Osteoblast (primary cell): ENCODE results near the gene SESN3. TPM values are rescaled to one million over a fixed set of nuclear protein-coding genes. Genes with fewer than 3 reads are reported as not detected.

Experiments
- DNase-seq: peaks from one replicate; pipeline ENCODE4 v3.0.0; 2011; ENCODE audit warnings: low spot score, mixed read lengths; ENCODE audit not compliant: insufficient read length; ENCODE audit errors: missing footprints
- H2AFZ ChIP-seq: 2 replicates; pipeline ENCODE4 v1.6.0; 2011; ENCODE audit warnings: mild to moderate bottlenecking, low read length
- H3K27ac ChIP-seq: 2 replicates; pipeline ENCODE4 v1.5.1; 2011; ENCODE audit warnings: mild to moderate bottlenecking, low read depth, low read length, moderate library complexity
- H3K27me3 ChIP-seq: 2 replicates; pipeline ENCODE4 v1.6.0; 2012; ENCODE audit warnings: mild to moderate bottlenecking, control low read depth, inconsistent platforms, low read length, moderate library complexity; ENCODE audit not compliant: insufficient read depth
- H3K36me3 ChIP-seq: 2 replicates; pipeline ENCODE4 v1.5.1; 2011; ENCODE audit warnings: mild to moderate bottlenecking, low read length, control low read depth, moderate library complexity; ENCODE audit not compliant: insufficient read depth
- H3K4me1 ChIP-seq: 2 replicates; pipeline ENCODE4 v1.5.1; 2011; ENCODE audit warnings: mild to moderate bottlenecking, low read length, control low read depth, moderate library complexity; ENCODE audit not compliant: insufficient read depth
- H3K4me2 ChIP-seq: 2 replicates; pipeline ENCODE4 v1.6.0; 2011; ENCODE audit warnings: mild to moderate bottlenecking, low read length; ENCODE audit not compliant: insufficient read depth
- H3K4me3 ChIP-seq: fragments of 200-600 bp; sonication (generic); 3 replicates; pipeline ENCODE4 v1.5.1; 2012; ENCODE audit warnings: mild to moderate bottlenecking, low read length, inconsistent platforms; ENCODE audit not compliant: insufficient read depth
- H3K79me2 ChIP-seq: 2 replicates; pipeline ENCODE4 v1.6.0; 2012; ENCODE audit warnings: mild to moderate bottlenecking, low read length, control low read depth, inconsistent platforms; ENCODE audit not compliant: insufficient read depth
- H3K9me3 ChIP-seq: 2 replicates; pipeline ENCODE4 v1.5.1; 2011; ENCODE audit warnings: low read depth, low read length, control low read depth
- H4K20me1 ChIP-seq: 2 replicates; pipeline ENCODE4 v1.6.0; 2012; ENCODE audit warnings: mild to moderate bottlenecking, low read length, control low read depth; ENCODE audit not compliant: insufficient read depth
- CTCF ChIP-seq: IDR thresholded peaks from 2 replicates; pipeline ENCODE4 v1.5.1; 2011; ENCODE audit warnings: mild to moderate bottlenecking, low read depth, low read length, moderate library complexity; ENCODE audit errors: extremely low read depth
- total RNA-seq: library from RNA; depleted of rRNA; stranded (reverse); fragments of >200 nt; gene quantifications from 2 replicates; pipeline ENCODE4 v1.2.3, GENCODE V29; 2012

SESN3 gene
- total RNA-seq, 1 donor: 24.6 TPM

- Histone ChIP-seq H3K4me3 (no peak overlapping the region), H3K4me1 (no peaks in the 10 kb centered on the region), H3K27ac (no peak overlapping the region), H3K4me2 (no peak overlapping the region), H4K20me1 (no peaks in the 10 kb centered on the region), H3K9me3 (no peaks in the 10 kb centered on the region), H3K27me3 (peaks cover 5% of the 10 kb centered on the region), H3K36me3 (no peaks in the 10 kb centered on the region), H2AFZ (no peak overlapping the region), H3K79me2 (no peaks in the 10 kb centered on the region)
- no peak for DNase-seq
- TF ChIP-seq CTCF: no peak
Observed at GRCh38 chr11:95247127-95247684, 16.2 kb upstream of the SESN3 start.

- no peak for TF ChIP-seq CTCF
Observed at GRCh38 chr11:95245581-95245980, 14.6 kb upstream of the SESN3 start.

GRCh38 chr11:95245038-95245437, 14.0 kb upstream of the SESN3 start:
- H4K20me1 ChIP-seq: no peaks in the 10 kb centered on the region
- DNase-seq: peak; percentile 1
- H3K79me2 ChIP-seq: no peaks in the 10 kb centered on the region
- no peaks in the 10 kb centered on the region for H3K36me3 ChIP-seq
- no peak overlapping the region for H2AFZ ChIP-seq
- no peak overlapping the region for H3K4me2 ChIP-seq
- H3K4me1 ChIP-seq: no peaks in the 10 kb centered on the region
- TF ChIP-seq CTCF: no peak
- no peak overlapping the region for H3K4me3 ChIP-seq
- H3K27me3 ChIP-seq: peaks cover 5% of the 10 kb centered on the region
- H3K27ac ChIP-seq: no peak overlapping the region
- no peaks in the 10 kb centered on the region for H3K9me3 ChIP-seq

More at GRCh38 chr11:95245581-95245980, 14.6 kb upstream of the SESN3 start:
- peaks cover 5% of the 10 kb centered on the region for H3K27me3 ChIP-seq
- no peaks in the 10 kb centered on the region for H3K4me1 ChIP-seq
- H4K20me1 ChIP-seq: no peaks in the 10 kb centered on the region
- no peak overlapping the region for H3K4me2 ChIP-seq
- no peak overlapping the region for H3K4me3 ChIP-seq
- no peaks in the 10 kb centered on the region for H3K79me2 ChIP-seq
- no peak overlapping the region for H3K27ac ChIP-seq
- H3K9me3 ChIP-seq: no peaks in the 10 kb centered on the region
- DNase-seq: no peak
- H2AFZ ChIP-seq: no peak overlapping the region
- H3K36me3 ChIP-seq: no peaks in the 10 kb centered on the region

GRCh38 chr11:95243673-95244072, 12.7 kb upstream of the SESN3 start:
- DNase-seq: no peak
- H4K20me1 ChIP-seq: no peaks in the 10 kb centered on the region
- no peak overlapping the region for H3K4me3 ChIP-seq
- no peak for TF ChIP-seq CTCF
- H3K27me3 ChIP-seq: peaks cover 3% of the 10 kb centered on the region
- no peaks in the 10 kb centered on the region for H3K9me3 ChIP-seq
- H3K79me2 ChIP-seq: no peaks in the 10 kb centered on the region
- no peaks in the 10 kb centered on the region for H3K36me3 ChIP-seq
- H3K27ac ChIP-seq: no peak overlapping the region
- H2AFZ ChIP-seq: no peak overlapping the region
- no peak overlapping the region for H3K4me2 ChIP-seq
- no peaks in the 10 kb centered on the region for H3K4me1 ChIP-seq
